ENCODE data around the gene KLHL24.

- no peak for TF ChIP-seq CTCF (IDR thresholded peaks at IDR 0.05)
- no peak for TF ChIP-seq EP300 (IDR thresholded peaks at IDR 0.05)
- no peak for TF ChIP-seq POLR2AphosphoS5 (IDR thresholded peaks at IDR 0.05)
Observed at GRCh38 chr3:183587336-183587735, 48.1 kb upstream of the KLHL24 start.

Data from sigmoid colon (tissue), 4 donors.